GM21737 (cell line): ENCODE measurements around the gene SUN3.
A peak's percentile ranks its signal among the peaks of the same experiment; 100 is the strongest.
"Not testable (repeated sequence)": the region's sequence is repeated elsewhere in the genome, so short reads cannot be mapped to it uniquely, and the experiment has no call there.

Experiments used
- ATAC-seq: cut with Tn5 transposase; IDR thresholded peaks from one replicate; pipeline ENCODE4 v1.9.1; 2021; ENCODE audit warnings: mild to moderate bottlenecking, moderate library complexity; ENCODE audit not compliant: unreplicated experiment

Gene SUN3

GRCh38 chr7:48033922-48034321 lies 5.0 kb upstream of the SUN3 start:
- no peak for ATAC-seq

GRCh38 chr7:48031111-48031510 lies 2.2 kb upstream of the SUN3 start:
- no peak for ATAC-seq

GRCh38 chr7:48025624-48026023 lies 3.3 kb downstream of the SUN3 start:
- ATAC-seq = no peak

- ATAC-seq = no peak
Observed at GRCh38 chr7:48017674-48018073, 11.2 kb downstream of the SUN3 start.

- no peak for ATAC-seq
Observed at GRCh38 chr7:48016641-48017040, 12.3 kb downstream of the SUN3 start.

GRCh38 chr7:48011951-48012350 lies 17.0 kb downstream of the SUN3 start:
- ATAC-seq = no peak

- no peak for ATAC-seq
Observed at GRCh38 chr7:48011323-48011722, 17.6 kb downstream of the SUN3 start.

- ATAC-seq = no peak
Observed at GRCh38 chr7:48009954-48010353, 19.0 kb downstream of the SUN3 start.

GRCh38 chr7:48009257-48009656 lies 19.6 kb downstream of the SUN3 start:
- ATAC-seq = no peak

GRCh38 chr7:48006866-48007265 lies 22.0 kb downstream of the SUN3 start:
- ATAC-seq = no peak

- ATAC-seq = no peak
Observed at GRCh38 chr7:48004638-48005037, 24.3 kb downstream of the SUN3 start.

- ATAC-seq = no peak
Observed at GRCh38 chr7:48004032-48004431, 24.9 kb downstream of the SUN3 start.

GRCh38 chr7:48000164-48000563 lies 28.7 kb downstream of the SUN3 start:
- ATAC-seq = not testable (repeated sequence)

GRCh38 chr7:47999413-47999812 lies 29.5 kb downstream of the SUN3 start:
- no peak for ATAC-seq

GRCh38 chr7:47992446-47992845 lies 36.5 kb downstream of the SUN3 start:
- no peak for ATAC-seq

- ATAC-seq = peak; percentile 99
Observed at GRCh38 chr7:47991741-47992311, 37.1 kb downstream of the SUN3 start.

- ATAC-seq = no peak
Observed at GRCh38 chr7:47991270-47991669, 37.6 kb downstream of the SUN3 start.

GRCh38 chr7:47990592-47990991 lies 38.3 kb downstream of the SUN3 start:
- ATAC-seq = no peak

- ATAC-seq = not testable (repeated sequence)
Observed at GRCh38 chr7:47989607-47990400, 39.1 kb downstream of the SUN3 start.

GRCh38 chr7:47988496-47989386 lies 40.2 kb downstream of the SUN3 start:
- no peak for ATAC-seq

GRCh38 chr7:47982610-47983009 lies 46.3 kb downstream of the SUN3 start:
- no peak for ATAC-seq

- not testable (repeated sequence) for ATAC-seq
Observed at GRCh38 chr7:47980648-47981047, 48.3 kb downstream of the SUN3 start.
